NCI-H2107 treated with DMSO at 0.1 percent for 48 hours (cell line): Measurements from ENCODE around the gene HM13.
"Not testable (repeated sequence)": the region's sequence is repeated elsewhere in the genome, so short reads cannot be mapped to it uniquely, and the experiment has no call there.

ENCODE experiments used
- DNase-seq: peaks from one replicate; lab custom pipeline; 2025; ENCODE audit not compliant: unreplicated experiment; lab: John Stamatoyannopoulos, UW

HM13 gene

GRCh38 chr20:31581391-31581790 lies 67.1 kb downstream of the HM13 start:
- DNase-seq: no peak

DNA sequence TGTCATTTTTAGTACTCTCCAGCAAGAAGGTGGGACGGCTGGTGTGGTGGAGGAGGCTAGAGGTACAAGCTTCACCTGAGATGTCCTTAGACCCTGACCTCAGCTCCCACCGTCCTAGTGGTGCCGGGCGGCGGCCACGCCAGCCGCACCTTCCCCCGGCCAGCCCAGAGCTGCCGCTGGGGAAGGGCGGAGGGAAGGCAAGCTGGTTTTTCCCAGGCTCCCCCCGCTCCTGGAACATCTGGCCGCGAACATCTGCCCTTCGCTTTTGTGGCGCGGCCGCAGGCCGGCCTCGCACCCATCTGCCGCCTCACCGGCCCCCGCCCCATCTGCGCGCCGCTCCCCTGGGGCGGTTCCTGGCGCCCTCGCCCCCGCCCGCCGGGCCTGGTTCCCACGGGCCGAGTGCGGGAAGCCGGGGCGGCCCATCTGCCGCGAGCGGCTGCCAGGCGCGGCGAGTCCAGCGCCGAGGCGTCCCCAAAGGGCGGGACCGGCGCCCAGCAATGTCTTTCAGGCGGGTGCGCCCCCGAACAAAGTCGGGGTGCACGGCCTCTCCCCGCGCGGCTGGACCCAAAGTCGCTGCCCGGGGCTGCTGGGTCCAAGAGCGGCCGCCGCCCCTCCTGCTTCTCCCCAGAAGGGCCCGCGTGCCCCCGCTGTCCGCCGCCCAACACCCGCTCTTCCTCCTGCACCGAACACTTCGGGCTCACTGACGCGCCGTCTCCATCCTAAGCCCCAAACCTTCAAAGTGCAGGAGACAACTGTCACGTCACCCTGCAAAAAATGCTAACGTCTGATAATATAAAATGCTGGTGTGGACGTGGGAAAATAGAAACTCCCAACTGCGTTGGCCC lies 73.5 kb downstream of the HM13 start:
- no peak for DNase-seq

GRCh38 chr20:31590717-31591225 lies 76.5 kb downstream of the HM13 start:
- DNase-seq: no peak

GRCh38 chr20:31593221-31594001 lies 79.2 kb downstream of the HM13 start:
- DNase-seq: no peak

GRCh38 chr20:31594002-31594557 lies 79.8 kb downstream of the HM13 start:
- DNase-seq: no peak

DNA sequence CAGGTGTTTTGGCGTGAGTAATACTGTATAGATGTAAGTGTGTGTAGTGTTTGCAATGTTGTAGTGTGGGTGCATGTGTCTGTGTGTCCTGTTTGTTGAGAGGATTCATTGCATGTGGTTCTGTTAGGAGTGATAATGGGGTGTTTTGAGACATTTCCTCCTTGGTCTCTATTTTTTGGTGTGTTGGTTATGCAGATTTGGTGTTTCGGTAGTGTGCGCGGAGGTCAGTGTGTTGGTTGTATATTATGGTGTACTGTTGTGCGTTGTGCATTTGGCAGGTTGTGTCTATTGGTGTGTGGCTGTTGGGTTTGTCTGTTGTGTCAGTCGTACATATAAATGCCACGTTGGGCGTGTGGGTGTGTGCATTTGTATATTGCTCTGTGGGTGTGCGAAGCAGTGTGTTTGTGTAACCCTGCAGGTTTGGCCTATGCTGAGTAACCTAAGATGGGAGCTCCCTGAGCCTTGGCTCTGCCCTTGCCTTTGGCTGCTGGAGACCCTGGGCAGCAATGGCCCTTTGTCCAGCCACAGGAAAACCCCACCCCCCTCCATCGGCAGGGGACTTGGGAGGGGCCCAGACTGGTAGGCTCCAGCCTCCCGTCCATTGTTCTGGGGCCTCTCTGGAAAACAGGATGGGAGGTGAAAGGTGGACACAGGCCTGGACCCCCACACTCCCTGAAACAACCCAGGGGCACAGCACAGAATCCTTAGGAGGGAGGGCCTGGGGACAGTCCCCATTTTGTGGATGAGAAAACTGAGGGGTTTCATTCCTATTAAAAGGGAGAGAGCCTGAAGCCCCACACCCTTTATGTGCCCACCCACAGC lies 80.5 kb downstream of the HM13 start:
- no peak for DNase-seq

DNA sequence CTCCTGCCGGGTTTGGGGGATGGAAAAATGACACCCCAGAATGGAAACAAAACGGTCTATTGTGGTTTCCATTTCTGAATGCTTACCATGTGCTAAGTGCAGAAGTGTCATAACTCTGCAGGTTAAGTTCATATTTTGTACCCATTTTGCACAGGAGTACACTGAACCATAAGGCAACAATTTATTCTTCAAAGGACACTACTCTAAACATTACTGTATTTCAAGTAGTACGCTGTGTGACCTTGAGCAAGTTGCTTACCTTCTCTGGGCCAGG lies 81.1 kb downstream of the HM13 start:
- no peak for DNase-seq

- no peak for DNase-seq
Observed at GRCh38 chr20:31595654-31596411, 81.6 kb downstream of the HM13 start.

GRCh38 chr20:31596412-31596715 lies 82.1 kb downstream of the HM13 start:
- DNase-seq: not testable (repeated sequence)

- DNase-seq: no peak
Observed at GRCh38 chr20:31596831-31597480, 82.7 kb downstream of the HM13 start.

- DNase-seq: no peak
Observed at GRCh38 chr20:31597481-31597855, 83.2 kb downstream of the HM13 start.

DNA sequence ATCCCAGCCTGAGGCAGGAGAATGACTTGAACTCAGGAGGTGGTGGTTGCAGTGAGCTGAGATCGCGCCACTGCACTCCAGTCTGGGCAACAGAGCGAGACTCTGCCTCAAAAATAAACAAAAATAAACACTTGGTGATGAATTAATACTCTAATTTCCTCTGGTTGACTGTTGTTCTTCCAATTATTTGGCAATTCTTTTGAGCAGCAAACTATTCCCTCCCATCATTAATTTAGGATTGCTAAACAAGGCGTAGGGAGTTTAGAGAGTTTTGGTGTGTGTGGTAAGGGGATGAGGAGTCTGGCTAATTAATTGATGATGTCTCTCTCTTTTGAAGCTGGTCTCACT lies 88.2 kb downstream of the HM13 start:
- no peak for DNase-seq

- DNase-seq: no peak
Observed at GRCh38 chr20:31602779-31603441, 88.7 kb downstream of the HM13 start.

DNA sequence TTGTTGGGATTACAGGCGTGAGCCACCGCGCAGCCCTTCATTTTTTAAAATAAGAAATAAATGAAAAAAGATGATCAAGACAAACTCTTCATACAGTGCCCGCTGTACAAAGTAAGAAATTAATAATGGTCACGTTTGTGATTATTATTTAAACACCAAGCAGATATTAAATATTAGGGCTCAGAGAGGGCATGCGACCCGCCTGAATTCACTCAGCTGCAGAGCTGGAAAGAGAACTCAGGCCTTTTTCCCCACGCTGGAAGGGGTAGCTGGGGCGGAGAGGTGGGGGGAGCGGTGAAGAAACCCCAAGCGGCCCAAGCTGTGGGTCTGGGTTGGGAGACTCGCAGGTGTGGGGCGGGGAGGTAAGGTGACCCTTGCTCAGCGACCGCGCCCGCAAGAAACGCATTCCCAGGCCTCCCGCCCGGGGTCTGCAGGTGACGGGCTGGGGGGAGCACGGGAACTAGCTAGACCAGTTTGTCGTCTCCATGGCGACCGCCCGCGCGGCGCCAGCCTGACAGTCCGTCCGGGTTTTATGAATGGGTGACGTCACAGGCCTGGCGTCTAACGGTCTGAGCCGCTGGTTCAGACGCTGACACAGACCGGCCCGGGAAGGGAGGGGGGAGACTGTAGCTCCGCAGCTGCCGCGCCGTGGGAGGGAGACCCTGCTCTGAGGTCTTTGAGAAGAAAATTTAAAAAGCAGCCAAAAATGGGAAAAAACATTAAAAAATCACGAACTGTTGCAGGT lies 89.8 kb downstream of the HM13 start:
- DNase-seq: peak; percentile 89

DNA sequence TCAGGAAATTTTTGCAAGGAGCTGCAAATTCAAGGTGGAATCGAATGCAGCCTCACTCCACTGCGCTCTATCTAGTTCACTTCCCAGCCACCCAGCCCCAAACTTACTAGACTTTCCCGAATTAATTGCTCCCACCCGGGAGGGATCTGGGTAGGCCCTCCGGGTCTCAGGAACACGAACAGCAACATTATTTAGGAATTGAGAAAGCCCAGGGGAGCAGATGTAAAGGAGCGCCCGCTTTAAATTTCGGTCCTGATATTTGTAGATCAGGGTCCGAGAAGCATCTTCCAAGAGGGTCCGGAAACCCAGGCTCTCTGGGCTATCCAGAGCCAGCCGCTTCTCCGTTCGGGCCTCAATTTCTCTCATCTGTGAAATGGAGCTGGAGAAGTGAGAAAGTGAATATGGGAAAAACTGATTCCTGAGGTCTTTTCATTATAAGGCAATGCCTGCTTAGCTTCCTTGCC lies 90.4 kb downstream of the HM13 start:
- DNase-seq: no peak

DNA sequence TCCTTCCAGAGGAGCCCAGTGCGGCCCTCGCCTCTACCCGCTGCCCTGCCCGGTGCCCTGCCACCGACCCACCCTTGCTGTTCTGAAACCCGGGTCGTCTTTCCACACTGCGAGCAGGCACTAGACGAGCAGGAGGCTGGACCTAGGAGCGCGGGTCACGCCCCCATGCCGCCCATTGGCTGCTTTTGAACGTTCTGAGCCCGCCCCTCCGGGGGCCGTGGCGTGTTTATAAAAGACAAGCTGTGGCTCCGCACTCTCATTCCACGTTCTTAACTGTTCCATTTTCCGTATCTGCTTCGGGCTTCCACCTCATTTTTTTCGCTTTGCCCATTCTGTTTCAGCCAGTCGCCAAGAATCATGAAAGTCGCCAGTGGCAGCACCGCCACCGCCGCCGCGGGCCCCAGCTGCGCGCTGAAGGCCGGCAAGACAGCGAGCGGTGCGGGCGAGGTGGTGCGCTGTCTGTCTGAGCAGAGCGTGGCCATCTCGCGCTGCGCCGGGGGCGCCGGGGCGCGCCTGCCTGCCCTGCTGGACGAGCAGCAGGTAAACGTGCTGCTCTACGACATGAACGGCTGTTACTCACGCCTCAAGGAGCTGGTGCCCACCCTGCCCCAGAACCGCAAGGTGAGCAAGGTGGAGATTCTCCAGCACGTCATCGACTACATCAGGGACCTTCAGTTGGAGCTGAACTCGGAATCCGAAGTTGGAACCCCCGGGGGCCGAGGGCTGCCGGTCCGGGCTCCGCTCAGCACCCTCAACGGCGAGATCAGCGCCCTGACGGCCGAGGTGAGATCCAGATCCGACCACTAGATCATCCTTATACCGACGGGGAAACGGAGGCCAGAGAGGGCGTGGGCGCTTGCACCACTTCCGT lies 91.0 kb downstream of the HM13 start, which contains the start of gene ID1:
ID1 (plus strand) TSS at position 259 of the 871 bp plus-strand sequence; CDS start at position 358, 99 bp downstream.
- peak; percentile 85 for DNase-seq

DNA sequence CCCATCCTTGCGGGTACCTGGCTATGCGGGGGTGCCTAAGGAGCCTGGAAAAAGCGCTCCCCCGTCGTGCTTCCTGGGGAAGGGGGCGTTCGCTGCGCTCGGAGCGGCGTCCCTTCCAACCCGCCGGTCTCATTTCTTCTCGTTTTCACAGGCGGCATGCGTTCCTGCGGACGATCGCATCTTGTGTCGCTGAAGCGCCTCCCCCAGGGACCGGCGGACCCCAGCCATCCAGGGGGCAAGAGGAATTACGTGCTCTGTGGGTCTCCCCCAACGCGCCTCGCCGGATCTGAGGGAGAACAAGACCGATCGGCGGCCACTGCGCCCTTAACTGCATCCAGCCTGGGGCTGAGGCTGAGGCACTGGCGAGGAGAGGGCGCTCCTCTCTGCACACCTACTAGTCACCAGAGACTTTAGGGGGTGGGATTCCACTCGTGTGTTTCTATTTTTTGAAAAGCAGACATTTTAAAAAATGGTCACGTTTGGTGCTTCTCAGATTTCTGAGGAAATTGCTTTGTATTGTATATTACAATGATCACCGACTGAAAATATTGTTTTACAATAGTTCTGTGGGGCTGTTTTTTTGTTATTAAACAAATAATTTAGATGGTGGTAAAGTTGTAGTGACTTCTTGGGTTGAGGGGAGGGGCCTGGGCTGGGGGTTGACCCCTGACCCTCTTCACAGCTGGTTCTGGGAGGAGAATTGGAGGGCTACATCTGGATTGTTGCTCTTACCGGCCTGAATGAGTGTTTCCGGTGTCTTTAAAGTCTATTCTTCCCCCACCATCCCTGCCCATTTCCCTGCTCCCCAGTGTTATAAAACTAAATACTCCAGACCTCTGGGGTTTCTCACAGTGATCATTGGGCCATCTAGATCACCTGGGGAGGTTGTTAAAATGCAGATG lies 91.9 kb downstream of the HM13 start:
- DNase-seq: no peak
